ENCODE results near the gene ARHGAP44. TPM values are rescaled to one million over a fixed set of nuclear protein-coding genes. Genes with fewer than 3 reads are reported as not detected.

Gene ARHGAP44
- total and polyA plus RNA-seq, 9 of the 15 experiments (the other 6 are each of a cell fraction or from before 2014, with no cell fraction given), result 0.01 to 0.68 (median 0.07) TPM; not detected in 1

DNA sequence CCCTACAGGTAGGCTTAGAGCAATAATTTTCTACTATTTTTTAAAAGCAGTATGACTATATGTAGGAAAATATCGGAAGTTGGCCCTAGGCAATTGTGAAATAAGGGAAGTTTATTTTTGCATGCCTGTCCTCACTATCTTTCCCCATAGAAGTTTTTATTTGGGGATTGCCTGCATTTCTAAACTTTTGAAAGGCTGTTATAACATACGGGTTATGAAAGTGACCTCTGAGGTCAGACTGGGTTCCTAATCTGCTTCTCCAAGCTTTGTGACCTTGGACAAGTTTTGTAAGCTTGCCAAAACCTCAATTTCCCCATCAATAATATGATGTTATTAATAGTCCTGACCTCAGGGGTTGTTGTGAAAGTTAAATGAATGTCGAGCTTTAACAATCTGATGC, 67.1 kb downstream of the ARHGAP44 start:
- Histone ChIP-seq H3K4me1 (replicated peaks in 1 of 2; ENCODE audit: control insufficient read depth in 2 of 2, insufficient read depth in 2 of 2, low read length in 2 of 2) (no peaks in the 10 kb centered on the region), H2AFZ (ENCODE audit: low read depth, low read length) (no peak overlapping the region), H3K79me2 (ENCODE audit: control insufficient read depth, insufficient read depth, low read length) (no peaks in the 10 kb centered on the region), H3K9me1 (ENCODE audit: control insufficient read depth, insufficient read depth, low read length) (no peaks in the 10 kb centered on the region), H3K27me3 (ENCODE audit: control insufficient read depth in 2 of 2, insufficient read depth in 2 of 2, low read length in 2 of 2) (no peaks in the 10 kb centered on the region), H3K27ac (ENCODE audit: extremely low read depth, low read depth, low read length) (no peak overlapping the region), H3K9me3 (replicated peaks; ENCODE audit: control insufficient read depth, insufficient read depth, low read depth, low read length) (no peaks in the 10 kb centered on the region), H3K4me2 (ENCODE audit: insufficient read depth, low read length) (no peak overlapping the region), H3K4me3 (no peak overlapping the region), H3K36me3 (ENCODE audit: control insufficient read depth, insufficient read depth, low read length) (no peaks in the 10 kb centered on the region), H3K9ac (ENCODE audit: insufficient read depth in 1 of 2, low read depth in 2 of 2, low read length in 2 of 2) (no peak overlapping the region), H4K20me1 (replicated peaks; ENCODE audit: control insufficient read depth, insufficient read depth, low read length) (no peaks in the 10 kb centered on the region)
- BruUV-seq (replicated peaks), result no TSS peak
- CTCF ChIA-PET (ENCODE audit: low intra/inter-chr PET ratio), result no interaction called here
- ATAC-seq, result no peak
- POLR2A ChIA-PET, result no interaction called here
- FAIRE-seq, result no peak
- no peak for DNase-seq (ENCODE audit: extremely low read depth in 1 of 4, low spot score in 3 of 4)
- no peak for TF ChIP-seq ZNF668 (CRISPR knock-in tag; IDR thresholded peaks at IDR 0.05)
- TF ChIP-seq, protein P1, sequence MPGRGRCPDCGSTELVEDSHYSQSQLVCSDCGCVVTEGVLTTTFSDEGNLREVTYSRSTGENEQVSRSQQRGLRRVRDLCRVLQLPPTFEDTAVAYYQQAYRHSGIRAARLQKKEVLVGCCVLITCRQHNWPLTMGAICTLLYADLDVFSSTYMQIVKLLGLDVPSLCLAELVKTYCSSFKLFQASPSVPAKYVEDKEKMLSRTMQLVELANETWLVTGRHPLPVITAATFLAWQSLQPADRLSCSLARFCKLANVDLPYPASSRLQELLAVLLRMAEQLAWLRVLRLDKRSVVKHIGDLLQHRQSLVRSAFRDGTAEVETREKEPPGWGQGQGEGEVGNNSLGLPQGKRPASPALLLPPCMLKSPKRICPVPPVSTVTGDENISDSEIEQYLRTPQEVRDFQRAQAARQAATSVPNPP (IDR thresholded peaks at IDR 0.05; ENCODE audit: borderline replicate concordance, insufficient read depth, insufficient read length), result no peak
- TF ChIP-seq CCNT2 (IDR thresholded peaks at IDR 0.05; ENCODE audit: borderline replicate concordance, extremely low read depth, insufficient read length, low read depth, low read length), result no peak
- no peak for TF ChIP-seq CBX1 (IDR thresholded peaks at IDR 0.05; ENCODE audit: low read depth)
- TF ChIP-seq RBM25 (IDR thresholded peaks at IDR 0.05; ENCODE audit: low read depth, low read length, severe bottlenecking), result no peak
- no peak for TF ChIP-seq NCOA1 (IDR thresholded peaks at IDR 0.05; ENCODE audit: low read depth)
- no peak for TF ChIP-seq NBN (IDR thresholded peaks at IDR 0.05; ENCODE audit: low read depth)
- no peak for TF ChIP-seq KDM4B (IDR thresholded peaks at IDR 0.05; ENCODE audit: borderline replicate concordance in 2 of 2, low read depth in 1 of 2)
- no peak for TF ChIP-seq ZBED1 (IDR thresholded peaks at IDR 0.05)
- TF ChIP-seq ZNF699 (CRISPR knock-in tag; IDR thresholded peaks at IDR 0.05; ENCODE audit: insufficient replicate concordance), result no peak
- TF ChIP-seq SETDB1 (IDR thresholded peaks at IDR 0.05; ENCODE audit: low read length), result no peak
- no peak for TF ChIP-seq NR2F6 (CRISPR knock-in tag; IDR thresholded peaks at IDR 0.05)
- TF ChIP-seq IFI16 (CRISPR knock-in tag; IDR thresholded peaks at IDR 0.05), result no peak
- TF ChIP-seq ZNF561 (CRISPR knock-in tag; conservative IDR thresholded peaks at IDR 0.05), result no peak
- no peak for TF ChIP-seq SNAPC5 (CRISPR knock-in tag; IDR thresholded peaks at IDR 0.05)
- no peak for TF ChIP-seq POU5F1 (IDR thresholded peaks at IDR 0.05; ENCODE audit: borderline replicate concordance, low read depth, low read length, partially characterized antibody)
- TF ChIP-seq CTBP1 (IDR thresholded peaks at IDR 0.05; ENCODE audit: borderline replicate concordance), result no peak
- no peak for TF ChIP-seq ZNF76 (CRISPR knock-in tag; IDR thresholded peaks at IDR 0.05; ENCODE audit: borderline replicate concordance)
- intact Hi-C loops (cut with micrococcal nuclease) (no loop called here), in situ Hi-C loops (cut with MboI) (no loop called here)
- 0% methylated on average over 3 of the region's 3 CpGs for WGBS (ENCODE audit: insufficient coverage, low coverage, missing lambda C conversion rate)

Data from K562 (cell line).